Medulla oblongata (tissue), 1 donor: ENCODE measurements around the gene DNM3.

Source experiments
- DNase-seq: peaks from one replicate; pipeline ENCODE4 v3.0.0-alpha.2; 2015; ENCODE audit errors: extremely low spot score

Gene DNM3

GRCh38 chr1:172176206-172176605 lies 334.9 kb downstream of the DNM3 start:
- no peak for DNase-seq

- DNase-seq = no peak
Measured at GRCh38 chr1:172177849-172178248, 336.6 kb downstream of the DNM3 start.

GRCh38 chr1:172178886-172179285 lies 337.6 kb downstream of the DNM3 start:
- no peak for DNase-seq

GRCh38 chr1:172179918-172180317 lies 338.6 kb downstream of the DNM3 start:
- DNase-seq = peak; percentile 22

- DNase-seq = peak; percentile 79
Measured at GRCh38 chr1:172180501-172181285, 339.4 kb downstream of the DNM3 start.

GRCh38 chr1:172184506-172185191 lies 343.4 kb downstream of the DNM3 start:
- DNase-seq = no peak

- DNase-seq = peak; percentile 31
Measured at GRCh38 chr1:172185211-172185610, 343.9 kb downstream of the DNM3 start.

GRCh38 chr1:172185996-172186395 lies 344.7 kb downstream of the DNM3 start:
- no peak for DNase-seq

- no peak for DNase-seq
Measured at GRCh38 chr1:172201572-172201971, 360.3 kb downstream of the DNM3 start.

- DNase-seq = no peak
Measured at GRCh38 chr1:172203135-172203823, 362.0 kb downstream of the DNM3 start.

GRCh38 chr1:172203902-172204301 lies 362.6 kb downstream of the DNM3 start:
- no peak for DNase-seq

- DNase-seq = no peak
Measured at GRCh38 chr1:172206256-172206655, 365.0 kb downstream of the DNM3 start.

GRCh38 chr1:172208635-172209034 lies 367.3 kb downstream of the DNM3 start:
- DNase-seq = no peak

GRCh38 chr1:172211221-172211620 lies 369.9 kb downstream of the DNM3 start:
- DNase-seq = no peak

GRCh38 chr1:172212124-172212523 lies 370.8 kb downstream of the DNM3 start:
- DNase-seq = no peak

GRCh38 chr1:172215006-172215405 lies 373.7 kb downstream of the DNM3 start:
- no peak for DNase-seq

- DNase-seq = no peak
Measured at GRCh38 chr1:172219966-172220365, 378.7 kb downstream of the DNM3 start.

GRCh38 chr1:172220376-172220775 lies 379.1 kb downstream of the DNM3 start:
- no peak for DNase-seq

- DNase-seq = no peak
Measured at GRCh38 chr1:172221436-172221835, 380.1 kb downstream of the DNM3 start.

GRCh38 chr1:172224871-172225270 lies 383.6 kb downstream of the DNM3 start:
- DNase-seq = no peak

- DNase-seq = no peak
Measured at GRCh38 chr1:172229942-172230341, 388.6 kb downstream of the DNM3 start.

- no peak for DNase-seq
Measured at GRCh38 chr1:172230526-172230925, 389.2 kb downstream of the DNM3 start.

- no peak for DNase-seq
Measured at GRCh38 chr1:172236958-172237357, 395.7 kb downstream of the DNM3 start.
